Neural progenitor cell (in vitro differentiated cells): ENCODE results near the gene GNAI2. TPM values are rescaled to one million over a fixed set of nuclear protein-coding genes. Genes with fewer than 3 reads are reported as not detected.
A peak's percentile ranks its signal among the peaks of the same experiment; 100 is the strongest.

Source experiments
- DNase-seq: peaks from one replicate; pipeline ENCODE4 v3.0.0-alpha.2; 2016; ENCODE audit warnings: low spot score
- H2AFZ ChIP-seq: fragments of 200-600 bp; sonication (generic); replicated peaks from 2 replicates; pipeline ENCODE4 v1.6.1; 2016; ENCODE audit warnings: antibody characterized with exemption
- H3F3A ChIP-seq: fragments of 200-600 bp; sonication (generic); 2 replicates; pipeline ENCODE4 v1.6.1; 2016; ENCODE audit warnings: antibody characterized with exemption, low read depth
- H3K27ac ChIP-seq: fragments of 200-600 bp; sonication (generic); 2 replicates; pipeline ENCODE4 v1.5.1; 2016; ENCODE audit warnings: mild to moderate bottlenecking
- H3K27me3 ChIP-seq: fragments of 200-600 bp; sonication (generic); 2 replicates; pipeline ENCODE4 v1.6.1; 2016; ENCODE audit warnings: mild to moderate bottlenecking, moderate library complexity
- H3K36me3 ChIP-seq: fragments of 200-600 bp; sonication (generic); 2 replicates; pipeline ENCODE4 v1.5.1; 2016
- H3K4me1 ChIP-seq: fragments of 200-600 bp; sonication (generic); 2 replicates; pipeline ENCODE4 v1.6.1; 2016; ENCODE audit warnings: mixed run types
- H3K4me2 ChIP-seq: fragments of 200-600 bp; sonication (generic); 2 replicates; pipeline ENCODE4 v1.6.1; 2016
- H3K4me3 ChIP-seq: fragments of 200-600 bp; sonication (generic); 2 replicates; pipeline ENCODE4 v1.5.1; 2016
- H3K79me2 ChIP-seq: fragments of 200-600 bp; sonication (generic); 2 replicates; pipeline ENCODE4 v1.6.1; 2016; ENCODE audit warnings: low read depth
- H3K9ac ChIP-seq: fragments of 200-600 bp; sonication (generic); 2 replicates; pipeline ENCODE4 v1.6.1; 2016
- H3K9me3 ChIP-seq: fragments of 200-600 bp; sonication (generic); 2 replicates; pipeline ENCODE4 v1.5.1; 2016; ENCODE audit warnings: low read depth
- H4K20me1 ChIP-seq: fragments of 200-600 bp; sonication (generic); 2 replicates; pipeline ENCODE4 v1.6.1; 2016; ENCODE audit warnings: low read depth
- H3K27ac Mint-ChIP-seq: 3 replicates; pipeline ENCODE4 v1.8.0; 2021; ENCODE audit warnings: mixed read lengths
- H3K27me3 Mint-ChIP-seq: 2 replicates; pipeline ENCODE4 v1.8.0; 2022; ENCODE audit warnings: low read depth, mild to moderate bottlenecking, inconsistent platforms, moderate library complexity, mixed read lengths; ENCODE audit not compliant: insufficient read depth
- H3K36me3 Mint-ChIP-seq: 3 replicates; pipeline ENCODE4 v1.8.0; 2021; ENCODE audit warnings: mixed read lengths
- H3K4me1 Mint-ChIP-seq: 3 replicates; pipeline ENCODE4 v1.8.0; 2021; ENCODE audit warnings: mixed read lengths
- H3K4me3 Mint-ChIP-seq: 3 replicates; pipeline ENCODE4 v1.8.0; 2021; ENCODE audit warnings: mild to moderate bottlenecking, moderate library complexity, mixed read lengths
- H3K9me3 Mint-ChIP-seq: 3 replicates; pipeline ENCODE4 v1.8.0; 2020; ENCODE audit warnings: mixed read lengths
- CTCF ChIP-seq: fragments of 200-600 bp; sonication (generic); IDR thresholded peaks from 2 replicates; pipeline ENCODE4 v1.5.1; 2017; ENCODE audit warnings: antibody characterized with exemption, mild to moderate bottlenecking
- EZH2 ChIP-seq: fragments of 200-600 bp; sonication (generic); IDR thresholded peaks from 2 replicates; pipeline ENCODE4 v1.6.1; 2017; ENCODE audit warnings: antibody characterized with exemption, mild to moderate bottlenecking, moderate library complexity
- EZH2phosphoT487 ChIP-seq: fragments of 200-600 bp; sonication (generic); IDR thresholded peaks from 2 replicates; pipeline ENCODE4 v1.6.1; 2017; ENCODE audit warnings: antibody characterized with exemption
- total RNA-seq: library from RNA; depleted of rRNA; stranded (reverse); fragments of >200 nt; gene quantifications from 2 replicates; pipeline ENCODE4 v1.2.3, GENCODE V29; 2015; ENCODE audit warnings: low replicate concordance

GNAI2 gene
- total RNA-seq, 1 donor from 2014 or later = 249 TPM

- Mint-ChIP-seq H3K4me1 (peaks cover 70% of the 10 kb centered on the region), H3K27me3 (peaks cover 18% of the 10 kb centered on the region), H3K27ac (peak overlapping the region; percentile 95), H3K36me3 (peaks cover 10% of the 10 kb centered on the region), H3K4me3 (peak overlapping the region; percentile 75), H3K9me3 (no peaks in the 10 kb centered on the region)
- DNase-seq = peak; percentile 63
- Histone ChIP-seq H3K27me3 (no peaks in the 10 kb centered on the region), H4K20me1 (peaks cover 73% of the 10 kb centered on the region), H3K9me3 (no peaks in the 10 kb centered on the region), H3K27ac (peak overlapping the region; percentile 88), H3K9ac (no peak overlapping the region), H2AFZ (no peak overlapping the region), H3K4me1 (peaks cover 59% of the 10 kb centered on the region), H3K36me3 (no peaks in the 10 kb centered on the region), H3F3A (peaks cover 59% of the 10 kb centered on the region), H3K79me2 (peaks cover 87% of the 10 kb centered on the region), H3K4me3 (peak overlapping the region; percentile 27), H3K4me2 (peak overlapping the region; percentile 97)
- TF ChIP-seq EZH2 (no peak), EZH2phosphoT487 (no peak), CTCF (no peak)
These were observed 3.6 kb downstream of the GNAI2 start for GRCh38 chr3:50239649-50240048.

GRCh38 chr3:50241163-50241562 is 5.2 kb downstream of the GNAI2 start:
- Histone ChIP-seq H3K79me2 (peaks cover 100% of the 10 kb centered on the region), H3F3A (peaks cover 57% of the 10 kb centered on the region), H2AFZ (no peak overlapping the region), H3K36me3 (no peaks in the 10 kb centered on the region), H3K4me2 (peak overlapping the region; percentile 83), H3K27me3 (no peaks in the 10 kb centered on the region), H3K27ac (peak overlapping the region; percentile 99), H3K9ac (peak overlapping the region; percentile 61), H3K9me3 (no peaks in the 10 kb centered on the region), H3K4me1 (peaks cover 68% of the 10 kb centered on the region), H4K20me1 (peaks cover 80% of the 10 kb centered on the region), H3K4me3 (peak overlapping the region; percentile 41)
- Mint-ChIP-seq H3K27ac (peak overlapping the region; percentile 100), H3K4me3 (peak overlapping the region; percentile 83), H3K4me1 (peaks cover 77% of the 10 kb centered on the region), H3K27me3 (peaks cover 18% of the 10 kb centered on the region), H3K9me3 (no peaks in the 10 kb centered on the region), H3K36me3 (peaks cover 10% of the 10 kb centered on the region)
- no peak for TF ChIP-seq EZH2
- TF ChIP-seq CTCF = no peak
- TF ChIP-seq EZH2phosphoT487 = no peak
- DNase-seq = peak; percentile 97

GRCh38 chr3:50241713-50242380 is 5.8 kb downstream of the GNAI2 start:
- Histone ChIP-seq H3K36me3 (no peaks in the 10 kb centered on the region), H3K4me2 (peak overlapping the region; percentile 83), H3K9me3 (no peaks in the 10 kb centered on the region), H3F3A (peaks cover 63% of the 10 kb centered on the region), H3K79me2 (peaks cover 100% of the 10 kb centered on the region), H3K4me1 (peaks cover 74% of the 10 kb centered on the region), H2AFZ (no peak overlapping the region), H3K27me3 (no peaks in the 10 kb centered on the region), H3K4me3 (peak overlapping the region; percentile 41), H3K27ac (peak overlapping the region; percentile 99), H3K9ac (peak overlapping the region; percentile 61), H4K20me1 (peaks cover 79% of the 10 kb centered on the region)
- peak overlapping the region; percentile 83 for H3K4me3 Mint-ChIP-seq
- peaks cover 14% of the 10 kb centered on the region for H3K27me3 Mint-ChIP-seq
- no peak for DNase-seq
- no peak for TF ChIP-seq EZH2phosphoT487
- TF ChIP-seq EZH2 = no peak
- no peak for TF ChIP-seq CTCF
- H3K27ac Mint-ChIP-seq = peak overlapping the region; percentile 100
- peaks cover 10% of the 10 kb centered on the region for H3K36me3 Mint-ChIP-seq
- H3K4me1 Mint-ChIP-seq = peaks cover 84% of the 10 kb centered on the region
- no peaks in the 10 kb centered on the region for H3K9me3 Mint-ChIP-seq
